Measurements from ENCODE around the gene RPH3AL. TPM values are rescaled to one million over a fixed set of nuclear protein-coding genes. Genes with fewer than 3 reads are reported as not detected.
"Not testable (repeated sequence)": the region's sequence is repeated elsewhere in the genome, so short reads cannot be mapped to it uniquely, and the experiment has no call there.

Gene RPH3AL
- total RNA-seq, 6 donors from 2014 or later = 33.6 to 93.2 (median 54.3) TPM

- TF ChIP-seq CTCF (IDR thresholded peaks at IDR 0.05) (no peak), EP300 (IDR thresholded peaks at IDR 0.05) (no peak), POLR2A (IDR thresholded peaks at IDR 0.05) (no peak), POLR2AphosphoS5 (IDR thresholded peaks at IDR 0.05) (no peak)
- Histone ChIP-seq H3K9me3 (no peaks in the 10 kb centered on the region), H3K27me3 (no peaks in the 10 kb centered on the region), H3K27ac (peak overlapping the region in 1 of 4 donors; percentile 21), H3K4me1 (peaks cover 6 to 12% (median 10%) of the 10 kb centered on the region in 4 donors), H3K4me3 (no peak overlapping the region), H3K36me3 (peaks cover 0 to 22% (median 4%) of the 10 kb centered on the region in 4 donors)
- DNase-seq (peak in 1 of 2 donors; percentile 73), ATAC-seq (ENCODE audit: low FRiP score in 2 of 2) (no peak)
- WGBS, 2 donors = 91 to 92% methylated on average over 20 to 23 of the region's 23 CpGs
Observed at GRCh38 chr17:246851-247421, 105.7 kb downstream of the RPH3AL start.

GRCh38 chr17:246226-246625 lies 106.4 kb downstream of the RPH3AL start:
- Histone ChIP-seq H3K36me3 (peaks cover 0 to 22% (median 4%) of the 10 kb centered on the region in 4 donors), H3K27ac (no peak overlapping the region), H3K4me1 (peaks cover 6 to 12% (median 10%) of the 10 kb centered on the region in 4 donors), H3K9me3 (no peaks in the 10 kb centered on the region), H3K4me3 (no peak overlapping the region), H3K27me3 (no peaks in the 10 kb centered on the region)
- ATAC-seq (ENCODE audit: low FRiP score in 2 of 2) (no peak), DNase-seq (no peak)
- WGBS, 2 donors = 91 to 96% methylated on average over 13 to 14 of the region's 14 CpGs
- TF ChIP-seq POLR2AphosphoS5 (IDR thresholded peaks at IDR 0.05) = no peak
- no peak for TF ChIP-seq CTCF (IDR thresholded peaks at IDR 0.05)

- no peaks in the 10 kb centered on the region for H3K9me3 ChIP-seq
- peaks cover 0 to 22% (median 4%) of the 10 kb centered on the region in 4 donors for H3K36me3 ChIP-seq
- TF ChIP-seq POLR2A (IDR thresholded peaks at IDR 0.05) (no peak), EP300 (IDR thresholded peaks at IDR 0.05) (no peak), CTCF (IDR thresholded peaks at IDR 0.05) (no peak), POLR2AphosphoS5 (IDR thresholded peaks at IDR 0.05) (no peak)
- H3K27ac ChIP-seq = no peak overlapping the region
- 93 to 97% methylated on average over 8 to 9 of the region's 13 CpGs for WGBS, 2 donors
- DNase-seq (no peak), ATAC-seq (ENCODE audit: low FRiP score in 2 of 2) (peak in 1 of 2 donors; percentile 16)
- no peak overlapping the region for H3K4me3 ChIP-seq
- H3K4me1 ChIP-seq = peaks cover 6 to 12% (median 10%) of the 10 kb centered on the region in 4 donors
- H3K27me3 ChIP-seq = no peaks in the 10 kb centered on the region
Observed at GRCh38 chr17:245611-246010, 107.0 kb downstream of the RPH3AL start.

GRCh38 chr17:245020-245419 lies 107.6 kb downstream of the RPH3AL start:
- no peak for ATAC-seq (ENCODE audit: low FRiP score in 2 of 2)
- no peaks in the 10 kb centered on the region for H3K9me3 ChIP-seq
- 94 to 97% methylated on average over 7 of the region's 7 CpGs for WGBS, 2 donors
- peaks cover 0 to 22% (median 4%) of the 10 kb centered on the region in 4 donors for H3K36me3 ChIP-seq
- H3K4me3 ChIP-seq = no peak overlapping the region
- no peak for TF ChIP-seq POLR2A (IDR thresholded peaks at IDR 0.05)
- no peak for TF ChIP-seq POLR2AphosphoS5 (IDR thresholded peaks at IDR 0.05)
- no peak for TF ChIP-seq EP300 (IDR thresholded peaks at IDR 0.05)
- no peak for TF ChIP-seq CTCF (IDR thresholded peaks at IDR 0.05)
- peaks cover 6 to 12% (median 10%) of the 10 kb centered on the region in 4 donors for H3K4me1 ChIP-seq
- no peak overlapping the region for H3K27ac ChIP-seq
- DNase-seq = no peak
- H3K27me3 ChIP-seq = no peaks in the 10 kb centered on the region

GRCh38 chr17:243924-244323 lies 108.7 kb downstream of the RPH3AL start:
- H3K9me3 ChIP-seq; H3K4me3 ChIP-seq; DNase-seq; H3K27me3 ChIP-seq; ATAC-seq (ENCODE audit: low FRiP score in 2 of 2); H3K27ac ChIP-seq: not testable (repeated sequence)
- Histone ChIP-seq H3K4me1 (peaks cover 6 to 12% (median 10%) of the 10 kb centered on the region in 4 donors), H3K36me3 (peaks cover 0 to 22% (median 4%) of the 10 kb centered on the region in 4 donors)
